Measurements from ENCODE around the gene LRP1B. TPM values are rescaled to one million over a fixed set of nuclear protein-coding genes. Genes with fewer than 3 reads are reported as not detected.

Gene LRP1B
- total RNA-seq, 4 donors from 2014 or later, result 0.42 to 0.71 (median 0.65) TPM

GRCh38 chr2:141068053-141068682, 1062.6 kb downstream of the LRP1B start:
- no peak for DNase-seq (ENCODE audit: extremely low spot score)
- Histone ChIP-seq H3K36me3 (no peaks in the 10 kb centered on the region), H3K27ac (replicated peaks in 1 of 4) (no peak overlapping the region), H3K4me3 (no peak overlapping the region), H3K27me3 (no peaks in the 10 kb centered on the region), H3K9me3 (peaks cover 0 to 8% (median 0%) of the 10 kb centered on the region in 4 donors), H3K4me1 (no peaks in the 10 kb centered on the region)
- TF ChIP-seq POLR2A (IDR thresholded peaks at IDR 0.05; ENCODE audit: low read depth) (no peak), EP300 (IDR thresholded peaks at IDR 0.05) (no peak), CTCF (IDR thresholded peaks at IDR 0.05) (no peak), POLR2AphosphoS5 (IDR thresholded peaks at IDR 0.05) (no peak)
- intact Hi-C loops (cut with DNase I), result no loop called here
- WGBS, result 91% methylated on average over 9 of the region's 9 CpGs

GRCh38 chr2:141065042-141065441, 1065.8 kb downstream of the LRP1B start:
- H3K4me1 ChIP-seq, result no peaks in the 10 kb centered on the region
- no peak for DNase-seq (ENCODE audit: extremely low spot score)
- no peaks in the 10 kb centered on the region for H3K36me3 ChIP-seq
- no peaks in the 10 kb centered on the region for H3K9me3 ChIP-seq
- 85% methylated on average over 4 of the region's 4 CpGs for WGBS
- no peak overlapping the region for H3K4me3 ChIP-seq
- intact Hi-C loops (cut with DNase I), result no loop called here
- H3K27ac ChIP-seq (replicated peaks in 1 of 4), result no peak overlapping the region
- H3K27me3 ChIP-seq, result no peaks in the 10 kb centered on the region
- TF ChIP-seq POLR2AphosphoS5 (IDR thresholded peaks at IDR 0.05) (no peak), EP300 (IDR thresholded peaks at IDR 0.05) (no peak)

GRCh38 chr2:141063406-141063805, 1067.4 kb downstream of the LRP1B start:
- no peak for DNase-seq (ENCODE audit: extremely low spot score)
- Histone ChIP-seq H3K27ac (replicated peaks in 1 of 4) (no peak overlapping the region), H3K27me3 (no peaks in the 10 kb centered on the region), H3K4me1 (no peaks in the 10 kb centered on the region), H3K36me3 (no peaks in the 10 kb centered on the region), H3K4me3 (no peak overlapping the region), H3K9me3 (no peaks in the 10 kb centered on the region)
- WGBS, result 62% methylated on average over 4 of the region's 4 CpGs
- intact Hi-C loops (cut with DNase I), result no loop called here
- no peak for TF ChIP-seq POLR2A (IDR thresholded peaks at IDR 0.05; ENCODE audit: low read depth)
- no peak for TF ChIP-seq CTCF (IDR thresholded peaks at IDR 0.05)
- TF ChIP-seq EP300 (IDR thresholded peaks at IDR 0.05), result no peak
- no peak for TF ChIP-seq POLR2AphosphoS5 (IDR thresholded peaks at IDR 0.05)

GRCh38 chr2:141062443-141062842, 1068.4 kb downstream of the LRP1B start:
- DNase-seq (ENCODE audit: extremely low spot score), result no peak
- H3K4me3 ChIP-seq, result no peak overlapping the region
- intact Hi-C loops (cut with DNase I), result no loop called here
- TF ChIP-seq EP300 (IDR thresholded peaks at IDR 0.05), result no peak
- no peak for TF ChIP-seq CTCF (IDR thresholded peaks at IDR 0.05)
- TF ChIP-seq POLR2AphosphoS5 (IDR thresholded peaks at IDR 0.05), result no peak
- TF ChIP-seq POLR2A (IDR thresholded peaks at IDR 0.05; ENCODE audit: low read depth), result no peak
- 77% methylated on average over 1 of the region's 1 CpG for WGBS
- no peaks in the 10 kb centered on the region for H3K27me3 ChIP-seq
- H3K36me3 ChIP-seq, result no peaks in the 10 kb centered on the region
- H3K27ac ChIP-seq (replicated peaks in 1 of 4), result no peak overlapping the region
- no peaks in the 10 kb centered on the region for H3K9me3 ChIP-seq
- no peaks in the 10 kb centered on the region for H3K4me1 ChIP-seq

GRCh38 chr2:141062031-141062430, 1068.8 kb downstream of the LRP1B start:
- Histone ChIP-seq H3K27me3 (no peaks in the 10 kb centered on the region), H3K4me3 (no peak overlapping the region), H3K27ac (replicated peaks in 1 of 4) (no peak overlapping the region), H3K9me3 (no peaks in the 10 kb centered on the region), H3K36me3 (no peaks in the 10 kb centered on the region), H3K4me1 (no peaks in the 10 kb centered on the region)
- no peak for DNase-seq (ENCODE audit: extremely low spot score)
- no peak for TF ChIP-seq CTCF (IDR thresholded peaks at IDR 0.05)
- TF ChIP-seq POLR2AphosphoS5 (IDR thresholded peaks at IDR 0.05), result no peak
- no peak for TF ChIP-seq EP300 (IDR thresholded peaks at IDR 0.05)
- no peak for TF ChIP-seq POLR2A (IDR thresholded peaks at IDR 0.05; ENCODE audit: low read depth)
- WGBS, result 79% methylated on average over 4 of the region's 4 CpGs
- intact Hi-C loops (cut with DNase I), result no loop called here

Measured in esophagus muscularis mucosa (tissue), 4 donors.